Measurements from ENCODE around the gene IL4R. TPM values are rescaled to one million over a fixed set of nuclear protein-coding genes. Genes with fewer than 3 reads are reported as not detected.

Gene IL4R
- total RNA-seq, 4 donors from 2014 or later: 84.9 to 97.9 (median 89.8) TPM

DNA sequence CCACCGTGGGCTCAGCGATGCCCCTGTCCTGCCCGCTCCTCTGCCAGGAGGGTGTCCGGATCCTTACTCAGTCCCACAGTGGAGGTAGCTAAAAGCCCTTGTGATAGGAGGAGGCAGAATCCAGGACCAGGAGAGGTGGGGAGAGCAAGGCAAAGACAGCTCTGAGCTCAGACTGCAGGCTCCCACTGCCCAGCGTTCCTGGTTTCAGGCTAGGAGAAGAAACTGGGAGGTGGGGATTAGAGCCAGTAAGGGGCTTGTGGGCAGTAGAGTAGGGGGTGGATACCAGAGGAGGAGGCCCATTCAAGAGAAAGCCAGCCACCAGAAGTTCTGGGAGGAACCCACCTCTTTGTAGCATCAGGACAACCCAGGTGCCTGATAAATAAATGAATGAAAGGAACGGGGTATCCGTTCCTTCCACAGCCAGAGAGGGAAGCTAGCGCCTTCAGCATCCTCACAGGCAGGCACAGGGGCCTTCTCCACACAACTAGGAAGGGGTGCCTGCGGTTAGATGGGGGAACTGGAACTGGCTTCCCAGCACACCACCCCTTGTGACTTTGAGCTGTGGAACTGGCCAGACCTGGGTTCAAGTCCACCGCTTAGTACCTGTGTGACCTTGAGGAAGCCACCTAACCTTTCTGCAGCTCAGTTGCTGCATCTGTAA, 90.5 kb downstream of the IL4R start:
- peak overlapping the region in 1 of 4 donors; percentile 47 for H3K4me3 ChIP-seq
- DNase-seq: no peak
- H3K4me1 ChIP-seq: peaks cover 3 to 37% (median 19%) of the 10 kb centered on the region in 3 donors
- 77 to 82% methylated on average over 7 to 9 of the region's 10 CpGs for WGBS, 2 donors
- no peak overlapping the region for H3K27ac ChIP-seq
- TF ChIP-seq, protein P1, sequence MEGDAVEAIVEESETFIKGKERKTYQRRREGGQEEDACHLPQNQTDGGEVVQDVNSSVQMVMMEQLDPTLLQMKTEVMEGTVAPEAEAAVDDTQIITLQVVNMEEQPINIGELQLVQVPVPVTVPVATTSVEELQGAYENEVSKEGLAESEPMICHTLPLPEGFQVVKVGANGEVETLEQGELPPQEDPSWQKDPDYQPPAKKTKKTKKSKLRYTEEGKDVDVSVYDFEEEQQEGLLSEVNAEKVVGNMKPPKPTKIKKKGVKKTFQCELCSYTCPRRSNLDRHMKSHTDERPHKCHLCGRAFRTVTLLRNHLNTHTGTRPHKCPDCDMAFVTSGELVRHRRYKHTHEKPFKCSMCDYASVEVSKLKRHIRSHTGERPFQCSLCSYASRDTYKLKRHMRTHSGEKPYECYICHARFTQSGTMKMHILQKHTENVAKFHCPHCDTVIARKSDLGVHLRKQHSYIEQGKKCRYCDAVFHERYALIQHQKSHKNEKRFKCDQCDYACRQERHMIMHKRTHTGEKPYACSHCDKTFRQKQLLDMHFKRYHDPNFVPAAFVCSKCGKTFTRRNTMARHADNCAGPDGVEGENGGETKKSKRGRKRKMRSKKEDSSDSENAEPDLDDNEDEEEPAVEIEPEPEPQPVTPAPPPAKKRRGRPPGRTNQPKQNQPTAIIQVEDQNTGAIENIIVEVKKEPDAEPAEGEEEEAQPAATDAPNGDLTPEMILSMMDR (IDR thresholded peaks at IDR 0.05): no peak
- no peak for TF ChIP-seq POLR2A (IDR thresholded peaks at IDR 0.05)
- H3K27me3 ChIP-seq: peaks cover 0 to 41% (median 0%) of the 10 kb centered on the region in 4 donors
- no peaks in the 10 kb centered on the region for H3K36me3 ChIP-seq
- intact Hi-C loops (cut with DNase I): no loop called here
- H3K9me3 ChIP-seq: no peaks in the 10 kb centered on the region

GRCh38 chr16:27405546-27406451, 92.0 kb downstream of the IL4R start:
- Histone ChIP-seq H3K27me3 (peaks cover 0 to 41% (median 0%) of the 10 kb centered on the region in 4 donors), H3K9me3 (no peaks in the 10 kb centered on the region), H3K4me3 (no peak overlapping the region), H3K36me3 (no peaks in the 10 kb centered on the region), H3K4me1 (peaks cover 3 to 36% (median 19%) of the 10 kb centered on the region in 3 donors), H3K27ac (peak overlapping the region in 1 of 4 donors; percentile 14)
- WGBS, 2 donors: 37 to 69% methylated on average over 3 to 8 of the region's 19 CpGs
- intact Hi-C loops (cut with DNase I): no loop called here
- DNase-seq: no peak
- TF ChIP-seq, protein P1 (IDR thresholded peaks at IDR 0.05): no peak
- TF ChIP-seq POLR2A (IDR thresholded peaks at IDR 0.05): no peak

DNA sequence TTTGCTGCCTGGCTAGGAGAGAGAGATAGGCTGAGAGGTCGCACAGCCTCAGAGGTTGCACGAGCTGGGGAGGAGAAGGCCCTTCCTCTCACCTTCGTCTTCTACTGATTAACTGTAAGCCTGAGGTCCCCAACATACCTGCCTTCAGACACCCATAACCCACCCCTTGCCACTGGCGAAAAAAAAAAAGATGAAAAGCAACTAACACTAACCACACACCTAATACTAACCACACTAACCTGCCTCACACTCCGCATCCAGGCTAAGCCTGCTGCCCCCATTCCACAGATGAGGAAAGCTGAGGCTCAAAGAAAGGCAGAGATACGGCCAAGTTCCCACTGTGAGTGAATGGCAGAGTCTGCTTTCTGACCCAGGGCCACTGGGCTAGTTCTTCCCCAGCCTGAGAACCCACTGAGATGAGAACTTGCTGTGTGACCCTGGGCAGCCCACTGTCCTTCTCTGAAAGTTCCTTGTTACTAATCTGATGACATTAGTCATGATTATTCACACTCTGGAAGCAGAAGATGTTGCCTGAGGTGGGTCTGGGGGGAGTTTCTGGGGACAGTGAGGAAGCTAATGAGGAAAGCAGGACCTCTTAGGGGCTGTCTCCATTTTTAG, 92.8 kb downstream of the IL4R start:
- Histone ChIP-seq H3K36me3 (no peaks in the 10 kb centered on the region), H3K27me3 (peaks cover 0 to 41% (median 0%) of the 10 kb centered on the region in 4 donors), H3K4me3 (no peak overlapping the region), H3K9me3 (no peaks in the 10 kb centered on the region), H3K27ac (no peak overlapping the region), H3K4me1 (peaks cover 3 to 28% (median 16%) of the 10 kb centered on the region in 3 donors)
- intact Hi-C loops (cut with DNase I): no loop called here
- 71 to 79% methylated on average over 6 of the region's 6 CpGs for WGBS, 2 donors
- DNase-seq: no peak
- TF ChIP-seq, protein P1 (IDR thresholded peaks at IDR 0.05): no peak
- TF ChIP-seq POLR2A (IDR thresholded peaks at IDR 0.05): no peak

DNA sequence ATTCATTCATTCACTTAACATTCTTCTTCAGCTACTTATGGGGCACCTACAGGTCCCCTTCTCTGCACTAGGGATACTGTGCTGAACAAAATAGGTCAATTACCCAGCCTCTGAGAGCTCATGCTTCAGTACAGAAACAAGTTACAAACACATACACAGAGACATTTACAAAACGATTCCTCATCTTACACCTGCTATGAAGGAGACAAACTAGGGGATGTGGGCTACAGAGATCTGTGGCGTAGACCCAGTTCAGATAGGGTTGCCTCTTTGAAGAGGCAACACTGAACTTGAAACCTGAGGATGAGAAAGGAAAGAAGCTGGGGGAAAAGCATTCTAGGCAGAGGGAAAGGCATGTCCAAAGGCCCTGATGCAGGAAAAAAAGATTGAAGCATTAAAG, 93.4 kb downstream of the IL4R start:
- Histone ChIP-seq H3K27me3 (peaks cover 0 to 38% (median 0%) of the 10 kb centered on the region in 4 donors), H3K36me3 (no peaks in the 10 kb centered on the region), H3K9me3 (no peaks in the 10 kb centered on the region), H3K4me1 (peaks cover 3 to 23% (median 11%) of the 10 kb centered on the region in 3 donors), H3K4me3 (no peak overlapping the region), H3K27ac (no peak overlapping the region)
- WGBS, 2 donors: 64 to 71% methylated on average over 2 of the region's 2 CpGs
- intact Hi-C loops (cut with DNase I): no loop called here
- TF ChIP-seq, protein P1 (IDR thresholded peaks at IDR 0.05): no peak
- no peak for TF ChIP-seq POLR2A (IDR thresholded peaks at IDR 0.05)
- no peak for DNase-seq
